Liver (tissue), 9 donors: Measurements from ENCODE around the gene FOXP3. TPM values are rescaled to one million over a fixed set of nuclear protein-coding genes. Genes with fewer than 3 reads are reported as not detected.

ENCODE experiments used
- DNase-seq: peaks from one replicate; pipeline ENCODE4 v3.0.0-alpha.2; 2017; ENCODE audit warnings: low spot score
- H3K27ac ChIP-seq, 2 donors: one replicate each; pipeline ENCODE4 v1.7.0; 2013; ENCODE audit warnings: inconsistent platforms in 2 of 2, low read length in 2 of 2, control low read depth in 1 of 2, low read depth in 1 of 2, mild to moderate bottlenecking in 1 of 2
- H3K27me3 ChIP-seq, 4 donors: one replicate each; pipeline versions ENCODE4 v1.6.1 to v1.7.0; 2013; ENCODE audit warnings: low read length in 3 of 4, inconsistent platforms in 1 of 4, mild to moderate bottlenecking in 1 of 4, moderate library complexity in 1 of 4; ENCODE audit not compliant: control insufficient read depth in 4 of 4, insufficient read depth in 4 of 4
- H3K36me3 ChIP-seq, 4 donors: one replicate each; pipeline versions ENCODE4 v1.6.1 to v1.7.0; 2013; ENCODE audit warnings: low read length in 3 of 4, mild to moderate bottlenecking in 3 of 4, low read depth in 1 of 4, moderate library complexity in 1 of 4; ENCODE audit not compliant: control insufficient read depth in 4 of 4, insufficient read depth in 3 of 4
- H3K4me1 ChIP-seq, 4 donors: one replicate each; pipeline versions ENCODE4 v1.6.1 to v1.7.0; 2013; ENCODE audit warnings: low read length in 3 of 4, mild to moderate bottlenecking in 3 of 4, moderate library complexity in 1 of 4; ENCODE audit not compliant: control insufficient read depth in 4 of 4, insufficient read depth in 4 of 4
- H3K4me3 ChIP-seq, 3 donors: one replicate each; pipeline versions ENCODE4 v1.6.1 to v1.7.0; 2013; ENCODE audit warnings: low read length in 3 of 3, control low read depth in 1 of 3, low read depth in 1 of 3, mild to moderate bottlenecking in 1 of 3
- H3K9ac ChIP-seq, 2 donors: one replicate each; pipeline ENCODE4 v1.7.0; 2013; ENCODE audit warnings: low read length in 2 of 2, mild to moderate bottlenecking in 2 of 2, moderate library complexity in 2 of 2, control low read depth in 1 of 2, low read depth in 1 of 2
- H3K9me3 ChIP-seq, 4 donors: one replicate each; pipeline versions ENCODE4 v1.6.1 to v1.7.0; 2013; ENCODE audit warnings: low read length in 3 of 4; ENCODE audit not compliant: control insufficient read depth in 4 of 4
- EGR1 ChIP-seq, 2 donors: IDR thresholded peaks; 2 replicates each; pipeline ENCODE4 v1.6.1; 2016 to 2018; ENCODE audit warnings: antibody characterized with exemption in 2 of 2, low read depth in 2 of 2
- FOXA1 ChIP-seq: IDR thresholded peaks from 2 replicates; pipeline ENCODE4 v1.6.1; 2016; ENCODE audit warnings: antibody characterized with exemption
- FOXA2 ChIP-seq: IDR thresholded peaks from 2 replicates; pipeline ENCODE4 v1.6.1; 2016; ENCODE audit warnings: antibody characterized with exemption
- GABPA ChIP-seq, 2 donors: IDR thresholded peaks in 1 of 2; conservative IDR thresholded peaks in 1 of 2; 2 replicates each; pipeline ENCODE4 v1.6.1; 2016; ENCODE audit warnings: antibody characterized with exemption in 2 of 2, mild to moderate bottlenecking in 1 of 2, moderate library complexity in 1 of 2
- HNF4A ChIP-seq, 2 donors: conservative IDR thresholded peaks; 2 replicates each; pipeline ENCODE4 v1.6.1; 2016; ENCODE audit warnings: antibody characterized with exemption in 2 of 2, mild to moderate bottlenecking in 2 of 2
- HNF4G ChIP-seq: IDR thresholded peaks from 2 replicates; pipeline ENCODE4 v1.6.1; 2016; ENCODE audit warnings: antibody characterized with exemption
- JUND ChIP-seq, 2 donors: IDR thresholded peaks; 2 replicates each; pipeline ENCODE4 v1.6.1; 2016; ENCODE audit warnings: antibody characterized with exemption in 2 of 2
- NR2F2 ChIP-seq: IDR thresholded peaks from 2 replicates; pipeline ENCODE4 v1.6.1; 2016; ENCODE audit warnings: antibody characterized with exemption
- RAD21 ChIP-seq, 2 donors: IDR thresholded peaks; 2 replicates each; pipeline ENCODE4 v1.6.1; 2016; ENCODE audit warnings: antibody characterized with exemption in 2 of 2, mild to moderate bottlenecking in 2 of 2
- RXRA ChIP-seq, 2 donors: IDR thresholded peaks; 2 replicates each; pipeline ENCODE4 v1.6.1; 2017 to 2018; ENCODE audit warnings: antibody characterized with exemption in 2 of 2, mild to moderate bottlenecking in 1 of 2
- SP1 ChIP-seq: IDR thresholded peaks from 2 replicates; pipeline ENCODE4 v1.6.1; 2018; ENCODE audit warnings: antibody characterized with exemption, mild to moderate bottlenecking
- TAF1 ChIP-seq: conservative IDR thresholded peaks from 2 replicates; pipeline ENCODE4 v1.6.1; 2016; ENCODE audit warnings: antibody characterized with exemption, mild to moderate bottlenecking
- YY1 ChIP-seq: IDR thresholded peaks from 2 replicates; pipeline ENCODE4 v1.6.1; 2016; ENCODE audit warnings: antibody characterized with exemption, mild to moderate bottlenecking
- WGBS: extraction: QIAGEN DNeasy Blood & Tissue Kit; methylation state at CpG from one replicate; pipeline ENCODE4 v1.1.7; 2013; 5-methylcytosine and 5-hydroxymethylcytosine counted together
- polyA plus RNA-seq, 2 donors: library from polyadenylated mRNA; stranded (reverse) in 1 of 2; unstranded in 1 of 2; fragments of 200-250 nt in 1 of 2; fragments of >200 nt in 1 of 2; fragmentation: Nextera tagmentation in 1 of 2; extraction: Ambion mirVana in 1 of 2; gene quantifications; one replicate each; pipeline versions ENCODE4 v1.2.1 to v1.2.3, GENCODE V29; 2013 to 2015
- total RNA-seq, 2 donors: library from RNA; depleted of rRNA; stranded (reverse); fragments of >200 nt; gene quantifications; one replicate each; pipeline ENCODE4 v1.2.3, GENCODE V29; 2014
- TF ChIP-seq, protein P1 (sequence below): IDR thresholded peaks from 2 replicates; pipeline ENCODE4 v1.6.1; 2016; ENCODE audit warnings: antibody characterized with exemption
- TF ChIP-seq, protein P2 (sequence below): IDR thresholded peaks from 2 replicates; pipeline ENCODE4 v1.6.1; 2016; ENCODE audit warnings: antibody characterized with exemption, mild to moderate bottlenecking
- TF ChIP-seq, protein P3 (sequence below): IDR thresholded peaks from 2 replicates; pipeline ENCODE4 v1.6.1; 2016; ENCODE audit warnings: antibody characterized with exemption
- TF ChIP-seq, protein P4 (sequence below): fragments of 150-350 bp; IDR thresholded peaks from 2 replicates; pipeline ENCODE4 v1.5.1; 2017; ENCODE audit warnings: improper control_type of control experiment, low read depth, low read length; ENCODE audit not compliant: missing input control
- TF ChIP-seq, protein P5 (sequence below): IDR thresholded peaks from 2 replicates; pipeline ENCODE4 v1.6.1; 2016; ENCODE audit warnings: antibody characterized with exemption
- donor health status: healthy.
- donor health status: healthy.
- donor health status: healthy.
- donor health status: healthy.
- donor health status: healthy.

FOXP3 gene
- total and polyA plus RNA-seq, 4 donors: 0.05 to 0.65 (median 0.19) TPM

DNA sequence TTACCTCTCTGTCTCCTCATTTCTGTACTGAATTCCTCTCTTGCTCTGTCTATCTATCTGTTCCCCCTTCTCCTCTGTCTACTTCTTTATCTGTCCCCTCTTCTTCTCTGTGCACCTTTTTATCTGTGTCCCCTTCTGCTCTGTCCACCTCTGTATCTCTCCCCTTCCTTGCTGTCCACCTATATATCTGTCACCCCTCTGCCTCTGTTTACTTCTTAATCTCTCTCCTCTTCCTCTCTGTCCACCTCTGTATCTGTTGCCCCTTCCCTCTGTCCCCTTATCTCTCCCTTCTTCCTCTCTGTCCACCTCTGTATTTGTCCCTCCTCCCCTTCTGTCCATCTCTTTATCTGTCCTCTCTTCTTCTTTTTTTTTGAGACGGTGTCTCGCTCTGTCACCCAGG, 20.3 kb downstream of the FOXP3 start:
- TF ChIP-seq FOXA2 (no peak), HNF4G (no peak)
- TF ChIP-seq, protein P1, sequence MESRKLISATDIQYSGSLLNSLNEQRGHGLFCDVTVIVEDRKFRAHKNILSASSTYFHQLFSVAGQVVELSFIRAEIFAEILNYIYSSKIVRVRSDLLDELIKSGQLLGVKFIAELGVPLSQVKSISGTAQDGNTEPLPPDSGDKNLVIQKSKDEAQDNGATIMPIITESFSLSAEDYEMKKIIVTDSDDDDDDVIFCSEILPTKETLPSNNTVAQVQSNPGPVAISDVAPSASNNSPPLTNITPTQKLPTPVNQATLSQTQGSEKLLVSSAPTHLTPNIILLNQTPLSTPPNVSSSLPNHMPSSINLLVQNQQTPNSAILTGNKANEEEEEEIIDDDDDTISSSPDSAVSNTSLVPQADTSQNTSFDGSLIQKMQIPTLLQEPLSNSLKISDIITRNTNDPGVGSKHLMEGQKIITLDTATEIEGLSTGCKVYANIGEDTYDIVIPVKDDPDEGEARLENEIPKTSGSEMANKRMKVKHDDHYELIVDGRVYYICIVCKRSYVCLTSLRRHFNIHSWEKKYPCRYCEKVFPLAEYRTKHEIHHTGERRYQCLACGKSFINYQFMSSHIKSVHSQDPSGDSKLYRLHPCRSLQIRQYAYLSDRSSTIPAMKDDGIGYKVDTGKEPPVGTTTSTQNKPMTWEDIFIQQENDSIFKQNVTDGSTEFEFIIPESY: no peak
- no peaks in the 10 kb centered on the region for H3K9me3 ChIP-seq
- H3K27ac ChIP-seq: no peak overlapping the region
- 96% methylated on average over 2 of the region's 2 CpGs for WGBS
- H3K27me3 ChIP-seq: no peaks in the 10 kb centered on the region
- peaks cover 3 to 21% (median 5%) of the 10 kb centered on the region in 4 donors for H3K36me3 ChIP-seq
- H3K4me3 ChIP-seq: no peak overlapping the region
- no peaks in the 10 kb centered on the region for H3K4me1 ChIP-seq
- no peak overlapping the region for H3K9ac ChIP-seq
- no peak for DNase-seq

DNA sequence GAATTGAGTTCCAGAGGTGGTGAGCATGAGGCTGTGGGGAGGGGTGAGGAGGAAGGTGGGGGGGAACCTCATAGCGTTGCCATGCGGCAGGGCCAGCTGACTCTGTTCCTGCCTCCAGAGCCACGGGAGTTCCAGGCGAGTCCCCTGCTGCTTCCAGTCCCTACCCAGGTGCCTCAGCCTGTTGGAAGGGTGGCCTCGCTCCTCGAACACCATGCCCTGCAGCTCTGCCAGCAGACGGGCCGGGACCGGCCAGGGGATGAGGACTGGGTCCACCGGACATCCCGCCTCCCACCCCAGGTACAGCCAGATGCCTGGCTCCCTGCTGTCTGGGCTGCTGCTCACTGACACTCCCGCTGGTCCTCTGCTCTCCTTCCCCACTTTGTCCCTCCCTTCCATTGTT, 21.3 kb downstream of the FOXP3 start:
- no peak overlapping the region for H3K4me3 ChIP-seq
- no peak overlapping the region for H3K9ac ChIP-seq
- peaks cover 0 to 18% (median 3%) of the 10 kb centered on the region in 4 donors for H3K36me3 ChIP-seq
- H3K9me3 ChIP-seq: no peaks in the 10 kb centered on the region
- 96% methylated on average over 12 of the region's 12 CpGs for WGBS
- TF ChIP-seq, protein P2, sequence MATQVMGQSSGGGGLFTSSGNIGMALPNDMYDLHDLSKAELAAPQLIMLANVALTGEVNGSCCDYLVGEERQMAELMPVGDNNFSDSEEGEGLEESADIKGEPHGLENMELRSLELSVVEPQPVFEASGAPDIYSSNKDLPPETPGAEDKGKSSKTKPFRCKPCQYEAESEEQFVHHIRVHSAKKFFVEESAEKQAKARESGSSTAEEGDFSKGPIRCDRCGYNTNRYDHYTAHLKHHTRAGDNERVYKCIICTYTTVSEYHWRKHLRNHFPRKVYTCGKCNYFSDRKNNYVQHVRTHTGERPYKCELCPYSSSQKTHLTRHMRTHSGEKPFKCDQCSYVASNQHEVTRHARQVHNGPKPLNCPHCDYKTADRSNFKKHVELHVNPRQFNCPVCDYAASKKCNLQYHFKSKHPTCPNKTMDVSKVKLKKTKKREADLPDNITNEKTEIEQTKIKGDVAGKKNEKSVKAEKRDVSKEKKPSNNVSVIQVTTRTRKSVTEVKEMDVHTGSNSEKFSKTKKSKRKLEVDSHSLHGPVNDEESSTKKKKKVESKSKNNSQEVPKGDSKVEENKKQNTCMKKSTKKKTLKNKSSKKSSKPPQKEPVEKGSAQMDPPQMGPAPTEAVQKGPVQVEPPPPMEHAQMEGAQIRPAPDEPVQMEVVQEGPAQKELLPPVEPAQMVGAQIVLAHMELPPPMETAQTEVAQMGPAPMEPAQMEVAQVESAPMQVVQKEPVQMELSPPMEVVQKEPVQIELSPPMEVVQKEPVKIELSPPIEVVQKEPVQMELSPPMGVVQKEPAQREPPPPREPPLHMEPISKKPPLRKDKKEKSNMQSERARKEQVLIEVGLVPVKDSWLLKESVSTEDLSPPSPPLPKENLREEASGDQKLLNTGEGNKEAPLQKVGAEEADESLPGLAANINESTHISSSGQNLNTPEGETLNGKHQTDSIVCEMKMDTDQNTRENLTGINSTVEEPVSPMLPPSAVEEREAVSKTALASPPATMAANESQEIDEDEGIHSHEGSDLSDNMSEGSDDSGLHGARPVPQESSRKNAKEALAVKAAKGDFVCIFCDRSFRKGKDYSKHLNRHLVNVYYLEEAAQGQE: no peak
- no peak for TF ChIP-seq TAF1
- TF ChIP-seq, protein P1: no peak
- TF ChIP-seq, protein P3, sequence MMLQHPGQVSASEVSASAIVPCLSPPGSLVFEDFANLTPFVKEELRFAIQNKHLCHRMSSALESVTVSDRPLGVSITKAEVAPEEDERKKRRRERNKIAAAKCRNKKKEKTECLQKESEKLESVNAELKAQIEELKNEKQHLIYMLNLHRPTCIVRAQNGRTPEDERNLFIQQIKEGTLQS: no peak
- TF ChIP-seq SP1: no peak
- TF ChIP-seq, protein P4, sequence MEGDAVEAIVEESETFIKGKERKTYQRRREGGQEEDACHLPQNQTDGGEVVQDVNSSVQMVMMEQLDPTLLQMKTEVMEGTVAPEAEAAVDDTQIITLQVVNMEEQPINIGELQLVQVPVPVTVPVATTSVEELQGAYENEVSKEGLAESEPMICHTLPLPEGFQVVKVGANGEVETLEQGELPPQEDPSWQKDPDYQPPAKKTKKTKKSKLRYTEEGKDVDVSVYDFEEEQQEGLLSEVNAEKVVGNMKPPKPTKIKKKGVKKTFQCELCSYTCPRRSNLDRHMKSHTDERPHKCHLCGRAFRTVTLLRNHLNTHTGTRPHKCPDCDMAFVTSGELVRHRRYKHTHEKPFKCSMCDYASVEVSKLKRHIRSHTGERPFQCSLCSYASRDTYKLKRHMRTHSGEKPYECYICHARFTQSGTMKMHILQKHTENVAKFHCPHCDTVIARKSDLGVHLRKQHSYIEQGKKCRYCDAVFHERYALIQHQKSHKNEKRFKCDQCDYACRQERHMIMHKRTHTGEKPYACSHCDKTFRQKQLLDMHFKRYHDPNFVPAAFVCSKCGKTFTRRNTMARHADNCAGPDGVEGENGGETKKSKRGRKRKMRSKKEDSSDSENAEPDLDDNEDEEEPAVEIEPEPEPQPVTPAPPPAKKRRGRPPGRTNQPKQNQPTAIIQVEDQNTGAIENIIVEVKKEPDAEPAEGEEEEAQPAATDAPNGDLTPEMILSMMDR: no peak
- no peak for TF ChIP-seq FOXA2
- TF ChIP-seq JUND (IDR thresholded peaks at IDR 0.05): no peak
- no peak for TF ChIP-seq NR2F2
- no peak for TF ChIP-seq HNF4A (conservative IDR thresholded peaks at IDR 0.05)
- no peak for TF ChIP-seq YY1
- no peak for TF ChIP-seq FOXA1
- no peak for TF ChIP-seq HNF4G
- TF ChIP-seq, protein P5, sequence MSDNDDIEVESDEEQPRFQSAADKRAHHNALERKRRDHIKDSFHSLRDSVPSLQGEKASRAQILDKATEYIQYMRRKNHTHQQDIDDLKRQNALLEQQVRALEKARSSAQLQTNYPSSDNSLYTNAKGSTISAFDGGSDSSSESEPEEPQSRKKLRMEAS: no peak
- no peak for TF ChIP-seq RAD21 (IDR thresholded peaks at IDR 0.05)
- TF ChIP-seq GABPA (IDR thresholded peaks at IDR 0.05 in 1 of 2, conservative IDR thresholded peaks at IDR 0.05 in 1 of 2): no peak
- TF ChIP-seq EGR1 (IDR thresholded peaks at IDR 0.05; ENCODE audit: low read depth in 2 of 2): no peak
- TF ChIP-seq RXRA (IDR thresholded peaks at IDR 0.05): no peak
- no peak for DNase-seq
- no peaks in the 10 kb centered on the region for H3K4me1 ChIP-seq
- no peaks in the 10 kb centered on the region for H3K27me3 ChIP-seq
- H3K27ac ChIP-seq: no peak overlapping the region
